ENCODE data around the gene SERTM2.
"Not testable (repeated sequence)": the region's sequence is repeated elsewhere in the genome, so short reads cannot be mapped to it uniquely, and the experiment has no call there.

SERTM2 gene

GRCh38 chrX:111515298-111515697 is 3.9 kb downstream of the SERTM2 start:
- H3K27ac Mint-ChIP-seq, result no peak overlapping the region
- H3K36me3 Mint-ChIP-seq, result no peaks in the 10 kb centered on the region
- no peak overlapping the region for H3K4me3 Mint-ChIP-seq
- no peaks in the 10 kb centered on the region for H3K4me1 Mint-ChIP-seq
- DNase-seq, result no peak
- no peaks in the 10 kb centered on the region for H3K9me3 Mint-ChIP-seq
- peaks cover 0 to 10% of the 10 kb centered on the region in 2 donors for H3K27me3 Mint-ChIP-seq
- no peak for ATAC-seq (replicated peaks)

- ATAC-seq (replicated peaks), result no peak
- H3K27me3 Mint-ChIP-seq, result peaks cover 0 to 3% of the 10 kb centered on the region in 2 donors
- H3K27ac Mint-ChIP-seq, result no peak overlapping the region
- H3K36me3 Mint-ChIP-seq, result no peaks in the 10 kb centered on the region
- no peaks in the 10 kb centered on the region for H3K4me1 Mint-ChIP-seq
- no peak for DNase-seq
- no peaks in the 10 kb centered on the region for H3K9me3 Mint-ChIP-seq
- no peak overlapping the region for H3K4me3 Mint-ChIP-seq
These were observed 7.2 kb downstream of the SERTM2 start for GRCh38 chrX:111518667-111519066.

- no peak for ATAC-seq (replicated peaks)
These were observed 7.8 kb downstream of the SERTM2 start for GRCh38 chrX:111519215-111519614.

GRCh38 chrX:111520506-111520905 is 9.1 kb downstream of the SERTM2 start:
- no peak overlapping the region for H3K27ac Mint-ChIP-seq
- H3K27me3 Mint-ChIP-seq, result no peaks in the 10 kb centered on the region

More at GRCh38 chrX:111519215-111519614, 7.8 kb downstream of the SERTM2 start:
- Mint-ChIP-seq H3K4me3 (no peak overlapping the region), H3K36me3 (no peaks in the 10 kb centered on the region), H3K27ac (no peak overlapping the region), H3K27me3 (peaks cover 0 to 2% of the 10 kb centered on the region in 2 donors), H3K9me3 (no peaks in the 10 kb centered on the region), H3K4me1 (no peaks in the 10 kb centered on the region)
- no peak for DNase-seq

GRCh38 chrX:111521169-111521568 is 9.7 kb downstream of the SERTM2 start:
- no peaks in the 10 kb centered on the region for H3K36me3 Mint-ChIP-seq
- H3K9me3 Mint-ChIP-seq, result no peaks in the 10 kb centered on the region
- no peak overlapping the region for H3K4me3 Mint-ChIP-seq
- DNase-seq (no peak), ATAC-seq (replicated peaks) (no peak)
- H3K27ac Mint-ChIP-seq, result no peak overlapping the region
- H3K27me3 Mint-ChIP-seq, result no peaks in the 10 kb centered on the region
- no peaks in the 10 kb centered on the region for H3K4me1 Mint-ChIP-seq

More at GRCh38 chrX:111520506-111520905, 9.1 kb downstream of the SERTM2 start:
- no peaks in the 10 kb centered on the region for H3K4me1 Mint-ChIP-seq
- DNase-seq, result no peak
- no peaks in the 10 kb centered on the region for H3K9me3 Mint-ChIP-seq
- no peaks in the 10 kb centered on the region for H3K36me3 Mint-ChIP-seq
- H3K4me3 Mint-ChIP-seq, result no peak overlapping the region
- ATAC-seq (replicated peaks), result no peak

GRCh38 chrX:111543212-111543741 is 31.8 kb downstream of the SERTM2 start:
- DNase-seq (no peak), ATAC-seq (replicated peaks) (no peak)
- Mint-ChIP-seq H3K27me3 (no peaks in the 10 kb centered on the region), H3K36me3 (no peaks in the 10 kb centered on the region), H3K4me3 (no peak overlapping the region), H3K9me3 (no peaks in the 10 kb centered on the region), H3K27ac (no peak overlapping the region), H3K4me1 (no peaks in the 10 kb centered on the region)

- DNase-seq; H3K27me3 Mint-ChIP-seq; ATAC-seq (replicated peaks); H3K27ac Mint-ChIP-seq; H3K4me3 Mint-ChIP-seq; H3K9me3 Mint-ChIP-seq; H3K36me3 Mint-ChIP-seq; H3K4me1 Mint-ChIP-seq: not testable (repeated sequence)
These were observed 37.8 kb downstream of the SERTM2 start for GRCh38 chrX:111549235-111549634.

- H3K4me1 Mint-ChIP-seq, result no peaks in the 10 kb centered on the region
- H3K27me3 Mint-ChIP-seq, result peaks cover 0 to 5% of the 10 kb centered on the region in 2 donors
- H3K27ac Mint-ChIP-seq, result no peak overlapping the region
- no peak for ATAC-seq (replicated peaks)
- H3K4me3 Mint-ChIP-seq, result no peak overlapping the region
- H3K9me3 Mint-ChIP-seq, result no peaks in the 10 kb centered on the region
- no peaks in the 10 kb centered on the region for H3K36me3 Mint-ChIP-seq
- no peak for DNase-seq
These were observed 44.0 kb downstream of the SERTM2 start for GRCh38 chrX:111555406-111555958.

- no peaks in the 10 kb centered on the region for H3K36me3 Mint-ChIP-seq
- H3K27ac Mint-ChIP-seq, result no peak overlapping the region
- no peaks in the 10 kb centered on the region for H3K4me1 Mint-ChIP-seq
- H3K4me3 Mint-ChIP-seq, result no peak overlapping the region
- H3K9me3 Mint-ChIP-seq, result no peaks in the 10 kb centered on the region
- DNase-seq, result no peak
- no peak for ATAC-seq (replicated peaks)
- H3K27me3 Mint-ChIP-seq, result no peaks in the 10 kb centered on the region
These were observed 49.4 kb downstream of the SERTM2 start for GRCh38 chrX:111560801-111561200.

GRCh38 chrX:111561851-111562250 is 50.4 kb downstream of the SERTM2 start:
- Mint-ChIP-seq H3K4me3 (no peak overlapping the region), H3K27me3 (no peaks in the 10 kb centered on the region), H3K9me3 (no peaks in the 10 kb centered on the region), H3K27ac (no peak overlapping the region), H3K4me1 (no peaks in the 10 kb centered on the region), H3K36me3 (no peaks in the 10 kb centered on the region)
- ATAC-seq (replicated peaks) (no peak), DNase-seq (no peak)

GRCh38 chrX:111567542-111568255 is 56.3 kb downstream of the SERTM2 start:
- no peak for ATAC-seq (replicated peaks)
- Mint-ChIP-seq H3K27me3 (peaks cover 0 to 4% of the 10 kb centered on the region in 2 donors), H3K4me3 (no peak overlapping the region), H3K9me3 (peaks cover 0 to 6% of the 10 kb centered on the region in 2 donors), H3K27ac (no peak overlapping the region), H3K4me1 (no peaks in the 10 kb centered on the region), H3K36me3 (no peaks in the 10 kb centered on the region)
- DNase-seq, result no peak

- H3K36me3 Mint-ChIP-seq, result no peaks in the 10 kb centered on the region
- DNase-seq, result no peak
- no peaks in the 10 kb centered on the region for H3K4me1 Mint-ChIP-seq
- no peak overlapping the region for H3K27ac Mint-ChIP-seq
- H3K9me3 Mint-ChIP-seq, result peaks cover 0 to 6% of the 10 kb centered on the region in 2 donors
- no peak for ATAC-seq (replicated peaks)
- peaks cover 0 to 4% of the 10 kb centered on the region in 2 donors for H3K27me3 Mint-ChIP-seq
- H3K4me3 Mint-ChIP-seq, result no peak overlapping the region
These were observed 56.9 kb downstream of the SERTM2 start for GRCh38 chrX:111568354-111568753.

GRCh38 chrX:111568817-111569216 is 57.4 kb downstream of the SERTM2 start:
- peaks cover 0 to 6% of the 10 kb centered on the region in 2 donors for H3K9me3 Mint-ChIP-seq
- ATAC-seq (replicated peaks), result no peak
- no peaks in the 10 kb centered on the region for H3K36me3 Mint-ChIP-seq

More at GRCh38 chrX:111568817-111569216, 57.4 kb downstream of the SERTM2 start:
- Mint-ChIP-seq H3K27ac (no peak overlapping the region), H3K27me3 (peaks cover 0 to 4% of the 10 kb centered on the region in 2 donors), H3K4me1 (no peaks in the 10 kb centered on the region), H3K4me3 (no peak overlapping the region)
- DNase-seq, result no peak
